Measurements from ENCODE around the gene ZAP70. TPM values are rescaled to one million over a fixed set of nuclear protein-coding genes. Genes with fewer than 3 reads are reported as not detected.

The ZAP70 gene
- total RNA-seq, 1 donor from 2014 or later, result 240 TPM

GRCh38 chr2:97724946-97725688 is 11.7 kb downstream of the ZAP70 start:
- H3K4me3 Mint-ChIP-seq, result no peak overlapping the region
- H3K4me1 Mint-ChIP-seq, result peaks cover 39% of the 10 kb centered on the region
- H3K27me3 Mint-ChIP-seq, result no peaks in the 10 kb centered on the region
- peaks cover 84% of the 10 kb centered on the region for H3K36me3 Mint-ChIP-seq (ENCODE audit: low read depth)
- peaks cover 6% of the 10 kb centered on the region for H3K9me3 Mint-ChIP-seq
- no peak overlapping the region for H3K27ac Mint-ChIP-seq
- DNase-seq, result no peak
- intact Hi-C loops (cut with micrococcal nuclease), result no loop called here

GRCh38 chr2:97726261-97727064 is 13.1 kb downstream of the ZAP70 start:
- no peak overlapping the region for H3K4me3 Mint-ChIP-seq
- intact Hi-C loops (cut with micrococcal nuclease), result no loop called here

GRCh38 chr2:97727296-97727695 is 13.9 kb downstream of the ZAP70 start:
- no peaks in the 10 kb centered on the region for H3K27me3 Mint-ChIP-seq
- DNase-seq, result no peak
- H3K27ac Mint-ChIP-seq, result no peak overlapping the region
- H3K36me3 Mint-ChIP-seq (ENCODE audit: low read depth), result peaks cover 95% of the 10 kb centered on the region
- peaks cover 6% of the 10 kb centered on the region for H3K9me3 Mint-ChIP-seq
- no peak overlapping the region for H3K4me3 Mint-ChIP-seq
- peaks cover 31% of the 10 kb centered on the region for H3K4me1 Mint-ChIP-seq
- intact Hi-C loops (cut with micrococcal nuclease), result no loop called here

More at GRCh38 chr2:97726261-97727064, 13.1 kb downstream of the ZAP70 start:
- Mint-ChIP-seq H3K36me3 (ENCODE audit: low read depth) (peaks cover 88% of the 10 kb centered on the region), H3K27me3 (no peaks in the 10 kb centered on the region), H3K9me3 (peaks cover 6% of the 10 kb centered on the region), H3K4me1 (peaks cover 32% of the 10 kb centered on the region), H3K27ac (no peak overlapping the region)
- DNase-seq, result no peak

- Mint-ChIP-seq H3K27me3 (no peaks in the 10 kb centered on the region), H3K4me3 (no peak overlapping the region), H3K9me3 (peaks cover 6% of the 10 kb centered on the region), H3K27ac (peak overlapping the region; percentile 54), H3K36me3 (ENCODE audit: low read depth) (peaks cover 91% of the 10 kb centered on the region), H3K4me1 (peaks cover 28% of the 10 kb centered on the region)
- DNase-seq, result no peak
- intact Hi-C loops (cut with micrococcal nuclease), result no loop called here
Observed at GRCh38 chr2:97728091-97728731, 14.8 kb downstream of the ZAP70 start.

- peaks cover 81% of the 10 kb centered on the region for H3K36me3 Mint-ChIP-seq (ENCODE audit: low read depth)
- DNase-seq, result no peak
- intact Hi-C loops (cut with micrococcal nuclease), result no loop called here
- H3K27me3 Mint-ChIP-seq, result no peaks in the 10 kb centered on the region
- no peak overlapping the region for H3K4me3 Mint-ChIP-seq
- H3K9me3 Mint-ChIP-seq, result peaks cover 6% of the 10 kb centered on the region
- peaks cover 23% of the 10 kb centered on the region for H3K4me1 Mint-ChIP-seq
- no peak overlapping the region for H3K27ac Mint-ChIP-seq
Observed at GRCh38 chr2:97730245-97730644, 16.9 kb downstream of the ZAP70 start.

- H3K27ac Mint-ChIP-seq, result peak overlapping the region; percentile 70
Observed at GRCh38 chr2:97731274-97732020, 18.1 kb downstream of the ZAP70 start.

GRCh38 chr2:97732436-97733340 is 19.3 kb downstream of the ZAP70 start:
- Mint-ChIP-seq H3K36me3 (ENCODE audit: low read depth) (peaks cover 70% of the 10 kb centered on the region), H3K9me3 (peaks cover 3% of the 10 kb centered on the region), H3K4me1 (peaks cover 14% of the 10 kb centered on the region), H3K27me3 (no peaks in the 10 kb centered on the region), H3K27ac (no peak overlapping the region), H3K4me3 (no peak overlapping the region)
- DNase-seq, result no peak
- intact Hi-C loops (cut with micrococcal nuclease), result no loop called here

More at GRCh38 chr2:97731274-97732020, 18.1 kb downstream of the ZAP70 start:
- DNase-seq, result no peak
- Mint-ChIP-seq H3K36me3 (ENCODE audit: low read depth) (peaks cover 73% of the 10 kb centered on the region), H3K4me1 (peaks cover 19% of the 10 kb centered on the region), H3K27me3 (no peaks in the 10 kb centered on the region), H3K9me3 (peaks cover 6% of the 10 kb centered on the region), H3K4me3 (no peak overlapping the region)
- intact Hi-C loops (cut with micrococcal nuclease), result no loop called here

GRCh38 chr2:97733341-97734035 is 20.1 kb downstream of the ZAP70 start:
- intact Hi-C loops (cut with micrococcal nuclease), result no loop called here
- H3K27me3 Mint-ChIP-seq, result no peaks in the 10 kb centered on the region
- H3K4me1 Mint-ChIP-seq, result peaks cover 10% of the 10 kb centered on the region
- no peak overlapping the region for H3K4me3 Mint-ChIP-seq
- DNase-seq, result no peak
- H3K27ac Mint-ChIP-seq, result no peak overlapping the region
- peaks cover 3% of the 10 kb centered on the region for H3K9me3 Mint-ChIP-seq
- peaks cover 68% of the 10 kb centered on the region for H3K36me3 Mint-ChIP-seq (ENCODE audit: low read depth)

- no peaks in the 10 kb centered on the region for H3K9me3 Mint-ChIP-seq
- H3K36me3 Mint-ChIP-seq (ENCODE audit: low read depth), result peaks cover 67% of the 10 kb centered on the region
Observed at GRCh38 chr2:97734061-97735051, 21.0 kb downstream of the ZAP70 start.

GRCh38 chr2:97735161-97735561 is 21.8 kb downstream of the ZAP70 start:
- no peak for DNase-seq
- no peak overlapping the region for H3K27ac Mint-ChIP-seq
- no peak overlapping the region for H3K4me3 Mint-ChIP-seq
- H3K4me1 Mint-ChIP-seq, result peaks cover 16% of the 10 kb centered on the region
- H3K9me3 Mint-ChIP-seq, result no peaks in the 10 kb centered on the region
- no peaks in the 10 kb centered on the region for H3K27me3 Mint-ChIP-seq
- H3K36me3 Mint-ChIP-seq (ENCODE audit: low read depth), result peaks cover 63% of the 10 kb centered on the region
- intact Hi-C loops (cut with micrococcal nuclease), result no loop called here

More at GRCh38 chr2:97734061-97735051, 21.0 kb downstream of the ZAP70 start:
- no peaks in the 10 kb centered on the region for H3K27me3 Mint-ChIP-seq
- no peak for DNase-seq
- no peak overlapping the region for H3K4me3 Mint-ChIP-seq
- intact Hi-C loops (cut with micrococcal nuclease), result no loop called here
- peaks cover 16% of the 10 kb centered on the region for H3K4me1 Mint-ChIP-seq
- H3K27ac Mint-ChIP-seq, result no peak overlapping the region

- H3K9me3 Mint-ChIP-seq, result no peaks in the 10 kb centered on the region
- H3K27ac Mint-ChIP-seq, result peak overlapping the region; percentile 35
- H3K4me1 Mint-ChIP-seq, result peaks cover 23% of the 10 kb centered on the region
Observed at GRCh38 chr2:97736185-97736584, 22.8 kb downstream of the ZAP70 start.

More at GRCh38 chr2:97736185-97736584, 22.8 kb downstream of the ZAP70 start:
- H3K4me3 Mint-ChIP-seq, result no peak overlapping the region
- intact Hi-C loops (cut with micrococcal nuclease), result no loop called here
- H3K36me3 Mint-ChIP-seq (ENCODE audit: low read depth), result peaks cover 63% of the 10 kb centered on the region
- no peaks in the 10 kb centered on the region for H3K27me3 Mint-ChIP-seq
- no peak for DNase-seq
